NCI-H146 treated with DMSO at 0.1 percent for 48 hours (cell line): Measurements from ENCODE around the gene NPPB.

ENCODE experiments used
- DNase-seq: peaks from one replicate; lab custom pipeline; 2025; ENCODE audit not compliant: unreplicated experiment; lab: John Stamatoyannopoulos, UW

NPPB gene

DNA sequence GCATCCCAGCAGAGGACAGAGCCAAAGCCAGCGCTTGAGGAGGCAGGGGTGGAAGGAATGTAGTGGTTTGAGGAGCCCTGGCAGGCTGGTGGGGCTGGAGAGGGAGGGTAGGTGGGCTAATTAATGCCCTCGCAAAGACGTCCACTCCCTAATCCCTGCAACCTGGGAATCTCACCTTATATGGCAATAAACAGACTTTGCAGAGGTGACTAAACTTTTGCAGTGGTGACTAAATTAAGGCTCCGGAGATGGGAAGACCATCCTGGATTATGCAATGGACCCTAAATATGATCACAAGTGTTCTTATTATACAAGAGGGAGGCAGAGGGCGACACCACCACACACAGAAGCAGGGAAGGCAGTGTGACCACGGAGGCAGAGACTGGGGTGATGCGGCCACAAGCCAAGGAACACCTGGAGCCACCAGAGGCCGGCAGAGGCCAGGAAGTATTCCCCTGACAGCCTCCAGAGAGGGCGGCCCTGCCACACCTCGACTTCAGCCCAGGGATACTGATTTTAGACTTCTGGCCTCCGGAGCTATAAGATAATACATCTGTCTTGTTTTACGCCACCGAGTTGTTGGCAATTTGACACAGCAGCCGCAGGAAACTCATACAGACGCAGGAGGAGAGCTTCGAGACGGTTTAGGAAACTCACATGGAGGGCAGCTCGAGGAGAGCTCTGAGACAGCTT lies 23.1 kb upstream of the NPPB start:
- no peak for DNase-seq

DNA sequence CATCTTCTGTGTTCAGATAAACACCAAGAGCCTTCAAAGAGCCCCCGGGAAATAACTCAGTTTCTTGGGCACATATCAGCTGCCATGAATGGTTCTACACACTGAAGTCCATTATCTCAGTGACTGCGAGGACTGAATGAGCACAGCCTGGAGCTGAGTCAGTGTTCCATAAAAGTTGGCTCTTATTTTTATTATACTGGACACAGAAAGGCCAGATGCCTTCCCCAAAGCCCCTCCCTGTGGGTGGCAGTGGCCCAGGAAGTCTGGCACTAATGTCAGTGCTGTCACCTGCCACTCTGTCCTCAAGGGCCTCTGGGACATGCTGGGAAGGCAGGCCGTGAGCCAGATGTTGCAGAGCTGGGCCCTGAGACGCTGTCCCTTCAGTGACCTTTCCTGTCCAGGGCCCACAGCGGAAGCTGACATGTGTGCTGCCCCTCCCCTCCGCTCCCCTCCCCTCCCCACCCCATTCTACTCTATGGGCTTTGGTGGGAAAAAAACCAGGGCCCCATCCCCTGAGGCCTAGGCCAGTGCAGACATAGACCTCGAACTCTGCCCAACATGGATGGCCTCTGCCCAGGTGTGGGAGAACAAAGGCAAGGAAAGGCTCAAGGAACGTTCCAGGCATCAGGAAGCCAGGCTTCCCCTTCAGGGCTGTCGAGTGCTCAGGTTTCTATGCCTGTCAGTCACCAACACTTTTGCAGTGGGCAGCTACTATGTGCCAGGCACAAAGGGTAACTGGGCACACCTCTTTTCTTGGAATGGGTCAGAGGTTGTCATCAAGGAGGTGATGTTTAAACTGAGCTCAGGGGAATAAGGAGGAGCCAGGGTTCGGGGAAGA lies 22.4 kb upstream of the NPPB start:
- DNase-seq = no peak

DNA sequence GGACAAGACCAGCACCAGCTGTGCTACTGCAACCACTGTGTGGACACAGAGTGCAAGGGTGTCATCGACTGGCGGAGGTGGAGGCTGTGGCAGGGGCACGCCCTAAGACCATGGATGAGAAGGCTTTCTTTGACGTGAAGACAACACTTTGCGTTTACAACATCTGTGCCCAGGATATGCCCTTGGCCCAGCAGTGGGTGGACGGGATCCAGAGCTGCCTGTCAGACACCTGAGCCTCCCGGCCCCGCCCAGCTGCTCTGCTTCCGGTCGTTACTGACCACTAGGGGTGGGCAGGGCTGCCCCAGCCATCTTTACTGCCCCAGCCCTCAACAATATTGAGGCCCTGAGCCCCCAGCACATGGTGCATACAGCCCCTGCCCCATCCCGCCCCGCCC lies 21.4 kb upstream of the NPPB start:
- DNase-seq = no peak

DNA sequence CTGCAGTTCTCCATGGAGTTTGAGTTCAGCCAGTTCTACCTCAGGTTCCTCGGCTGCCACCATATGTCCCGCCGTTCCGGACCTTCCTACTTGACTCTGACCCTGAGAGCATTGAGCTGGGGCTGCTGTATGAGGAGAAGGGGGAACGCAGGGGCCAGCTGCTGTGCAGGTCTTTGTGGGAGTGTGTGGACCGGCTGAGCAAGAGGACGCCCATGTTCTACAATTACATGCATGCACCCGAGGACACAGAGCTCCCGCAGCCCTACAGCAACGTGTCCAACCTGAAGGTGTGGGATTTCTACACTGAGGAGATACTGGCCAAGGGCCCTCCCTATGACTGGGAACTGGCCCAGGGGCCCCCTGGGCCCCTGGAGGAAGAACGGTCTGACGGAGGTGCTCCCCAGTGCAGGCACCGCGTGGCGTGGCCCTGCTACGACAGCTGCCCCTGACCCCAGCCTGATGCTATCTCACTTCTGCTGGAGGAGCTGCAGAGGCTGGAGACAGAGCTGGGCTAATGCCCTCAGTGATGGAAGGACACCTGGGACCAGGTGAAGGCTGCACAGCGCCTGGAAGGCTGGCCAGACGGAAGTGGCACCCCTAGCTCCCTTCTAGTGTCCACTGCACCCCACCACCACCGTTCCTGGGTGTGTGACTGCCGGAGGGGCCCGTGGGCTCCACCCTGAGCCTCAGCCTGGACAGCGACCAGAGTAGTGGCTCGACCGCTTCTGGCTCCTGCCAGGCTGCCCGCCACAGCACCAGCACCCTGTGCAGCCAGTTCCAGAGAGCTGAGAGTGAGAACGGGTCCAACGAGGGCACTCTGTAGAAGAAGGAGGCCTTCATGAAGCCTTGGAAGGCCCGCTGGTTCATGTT lies 20.8 kb upstream of the NPPB start:
- DNase-seq = no peak

DNA sequence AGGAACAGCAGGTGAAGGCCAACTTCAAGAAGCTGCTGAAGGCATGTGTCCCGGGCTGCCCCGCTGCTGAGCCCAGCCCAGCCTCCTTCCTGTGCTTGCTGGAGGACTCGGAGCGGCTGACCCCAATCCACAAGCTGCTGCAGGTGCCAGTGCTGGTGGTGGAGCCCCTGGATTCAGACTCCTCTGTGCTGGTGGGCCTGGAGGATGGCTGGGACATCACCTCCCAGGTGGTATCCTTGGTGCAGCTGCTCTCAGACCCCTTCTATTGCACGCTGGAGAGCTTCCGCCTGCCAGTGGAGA lies 20.1 kb upstream of the NPPB start:
- no peak for DNase-seq

DNA sequence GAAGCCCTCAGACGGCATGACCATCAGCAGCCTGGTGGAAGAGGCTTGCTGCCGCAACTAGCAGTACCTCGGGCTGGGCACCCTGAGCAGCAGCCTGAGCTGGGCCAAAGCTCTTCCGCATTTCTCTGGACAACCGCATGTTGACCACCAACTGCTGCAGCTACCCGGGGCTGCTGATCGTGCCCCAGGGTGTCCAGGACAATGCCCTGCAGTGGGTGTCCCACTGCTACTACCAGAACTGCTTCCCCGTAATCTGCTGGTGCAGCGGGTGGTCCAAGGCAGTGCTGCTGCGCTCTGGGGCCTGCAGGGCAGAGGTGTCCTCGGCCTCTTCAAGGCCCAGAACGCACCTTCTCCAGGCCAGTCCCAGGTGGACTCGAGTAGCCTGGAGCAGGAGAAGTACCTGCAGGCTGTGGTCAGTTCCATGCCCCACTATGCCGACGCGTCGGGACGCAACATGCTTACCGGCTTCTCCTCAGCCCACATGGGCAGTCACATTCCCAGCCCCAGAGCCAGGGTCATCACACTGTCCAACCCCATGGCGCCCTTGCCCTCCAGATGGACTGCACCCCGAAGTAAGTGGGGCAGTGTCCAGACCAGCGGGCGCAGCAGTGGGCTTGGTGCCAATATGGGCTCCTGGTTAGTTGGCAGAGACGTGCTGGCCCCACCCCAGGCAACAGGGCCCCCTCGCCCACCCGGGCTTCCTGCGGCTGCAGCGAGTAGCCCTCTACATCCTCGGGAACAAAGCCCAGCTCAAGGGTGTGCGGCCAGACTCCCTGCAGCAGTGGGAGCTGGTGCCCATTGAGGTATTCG lies 19.5 kb upstream of the NPPB start:
- DNase-seq = no peak

DNA sequence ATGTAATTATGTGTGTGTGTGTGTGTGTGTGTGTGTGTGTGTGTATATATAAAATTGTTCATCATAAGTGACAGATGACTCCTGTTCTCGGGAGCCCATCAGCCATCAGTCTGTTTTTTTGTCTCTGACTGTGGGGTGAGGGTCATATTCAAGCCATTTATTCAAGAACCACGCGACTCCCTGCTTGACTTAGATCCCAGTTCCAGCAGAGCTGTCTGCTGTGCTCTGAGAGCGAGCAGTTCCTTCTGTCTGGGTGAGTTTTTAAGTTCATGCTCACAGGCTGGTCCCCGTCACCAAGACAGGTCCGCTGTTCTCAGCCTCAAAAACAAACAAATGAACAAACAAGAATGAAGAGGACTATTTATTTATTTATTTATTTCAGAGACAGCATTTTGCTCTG lies 18.3 kb upstream of the NPPB start:
- no peak for DNase-seq

DNA sequence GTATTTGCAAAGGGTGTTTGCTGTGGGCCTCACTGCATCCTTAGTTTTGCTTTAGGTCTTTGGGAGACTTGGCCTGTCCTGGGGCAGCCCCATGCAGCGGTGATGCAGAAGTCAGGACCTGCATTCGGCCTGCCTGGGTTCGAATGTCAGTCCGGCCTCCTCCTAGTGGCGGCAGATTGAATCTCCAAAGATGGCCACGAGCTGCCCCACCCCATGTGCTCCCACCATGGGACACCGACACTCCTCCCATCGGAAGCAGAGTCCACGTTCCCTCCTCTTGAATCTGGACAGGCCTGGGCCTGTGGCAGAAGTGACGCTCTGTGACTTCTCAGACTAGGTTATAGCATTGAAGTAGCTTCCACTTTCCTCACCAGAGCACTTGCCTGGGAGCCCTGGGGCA lies 16.3 kb upstream of the NPPB start:
- no peak for DNase-seq

DNA sequence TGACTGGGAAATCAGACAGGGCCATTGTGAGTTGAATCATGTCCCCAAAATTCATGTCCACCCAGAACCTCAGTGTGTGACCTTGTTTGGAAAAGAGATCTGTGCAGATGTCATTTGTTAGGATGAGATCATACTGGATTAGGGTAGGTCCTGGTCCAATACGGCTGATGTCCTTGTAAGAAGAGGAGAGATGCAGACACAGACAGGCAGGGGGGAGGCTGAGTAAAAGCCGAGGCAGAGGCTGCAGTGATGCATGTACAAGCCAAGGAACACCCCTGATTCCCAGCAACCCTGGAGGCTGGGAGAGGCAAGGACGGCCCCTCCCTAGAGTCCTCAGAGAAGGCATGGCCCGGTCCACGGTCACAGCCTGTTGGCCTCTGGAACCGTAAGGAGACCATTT lies 15.9 kb upstream of the NPPB start:
- DNase-seq = no peak

DNA sequence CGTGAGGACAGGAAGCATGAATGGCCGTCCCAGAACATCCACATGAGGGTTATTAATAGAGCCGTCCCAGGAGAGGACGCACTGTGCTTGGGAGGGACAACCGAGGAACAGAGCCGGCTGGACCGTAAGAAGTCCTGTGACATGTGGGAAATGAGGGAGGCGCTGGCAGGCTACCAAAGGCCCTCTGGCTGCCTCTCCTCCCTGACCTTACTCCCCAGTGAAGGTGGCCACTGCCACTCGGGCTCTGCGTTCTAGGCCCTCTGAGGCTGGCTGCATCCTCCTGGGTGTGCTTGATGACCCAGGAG lies 15.5 kb upstream of the NPPB start:
- no peak for DNase-seq

DNA sequence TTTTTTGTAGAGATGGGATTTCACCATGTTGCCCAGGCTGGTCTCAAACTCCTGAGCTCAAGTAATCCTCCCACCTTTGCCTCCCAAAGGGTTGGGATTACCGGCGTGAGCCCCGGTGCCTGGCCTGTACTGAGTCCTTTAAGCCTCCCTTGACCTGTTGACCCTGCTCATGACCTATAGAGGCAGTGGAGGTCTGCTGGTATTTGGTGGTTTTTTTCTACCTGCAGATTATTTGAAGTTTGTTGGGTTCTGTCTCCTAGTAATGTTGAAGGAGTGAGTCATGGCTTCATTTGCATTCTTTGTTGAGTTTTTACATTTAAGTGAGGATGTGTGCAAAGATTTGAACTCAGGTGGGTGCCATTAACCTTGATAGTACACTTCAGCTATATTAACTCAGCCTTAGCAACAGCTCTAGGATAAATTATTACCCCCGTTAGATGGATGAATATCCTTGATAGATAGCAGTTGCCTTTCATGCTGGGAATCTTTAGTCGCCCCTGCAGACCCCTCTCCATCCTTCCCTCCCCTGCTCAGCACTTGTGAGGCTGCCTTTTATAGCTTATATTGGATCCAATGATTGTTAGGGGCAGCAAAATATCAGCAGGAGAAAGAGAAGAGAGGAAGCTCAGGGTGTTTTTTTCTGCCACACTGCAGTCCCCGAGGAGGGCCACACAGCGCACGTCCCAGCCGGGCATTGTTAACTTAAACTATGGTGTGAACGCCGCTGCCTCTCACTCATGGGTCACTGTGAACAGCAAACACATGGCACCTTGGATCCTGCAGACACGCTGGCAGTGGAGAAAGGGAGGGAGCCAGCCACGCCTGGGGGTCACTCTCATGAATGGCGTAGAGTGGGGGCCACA lies 14.9 kb upstream of the NPPB start:
- no peak for DNase-seq

DNA sequence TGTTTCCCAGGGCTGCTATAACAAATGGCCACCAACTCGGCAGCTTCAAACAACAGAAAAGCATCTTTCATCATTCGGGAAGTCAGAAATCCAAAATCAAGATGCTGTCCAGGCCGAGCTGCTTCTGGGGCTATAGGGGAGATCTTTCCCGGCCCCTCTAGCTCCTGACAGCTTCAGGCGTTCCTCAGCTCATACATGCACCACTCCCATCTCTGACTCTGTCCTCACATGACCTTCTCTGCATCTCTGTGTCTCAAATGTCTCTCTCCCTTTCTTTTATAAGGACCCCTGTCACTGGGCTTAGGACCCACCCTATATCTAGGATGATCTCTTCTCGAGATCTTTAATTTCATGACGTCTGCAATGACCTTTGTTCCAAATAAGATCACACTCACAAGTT lies 13.8 kb upstream of the NPPB start:
- DNase-seq = no peak

DNA sequence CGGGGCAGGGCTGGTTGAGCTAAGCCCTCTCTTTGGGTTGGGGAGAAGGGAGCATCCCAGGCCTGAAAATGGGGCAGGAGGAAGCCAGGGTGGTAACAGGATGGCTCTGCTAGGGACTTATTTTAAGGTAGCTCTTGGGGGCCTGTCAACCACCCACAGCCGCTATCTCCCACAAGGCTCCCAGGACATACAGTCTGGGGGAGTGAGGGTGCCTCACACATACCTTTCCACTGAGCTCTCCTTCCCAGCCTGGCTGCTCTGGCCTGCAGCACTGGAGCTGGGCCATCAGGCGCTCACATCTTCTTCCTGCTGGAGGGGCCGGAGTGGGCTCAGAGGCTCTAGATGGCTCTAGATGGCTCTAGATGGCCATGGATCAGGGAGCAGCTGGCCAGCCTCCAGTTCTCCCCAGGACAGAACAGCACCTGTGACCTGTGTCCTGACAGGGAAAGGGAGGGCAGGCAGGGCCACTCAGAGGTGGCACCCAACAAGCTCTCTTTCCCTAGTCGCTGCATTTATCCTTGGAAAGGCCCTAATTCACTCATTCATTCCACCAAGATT lies 11.0 kb upstream of the NPPB start:
- DNase-seq = no peak

DNA sequence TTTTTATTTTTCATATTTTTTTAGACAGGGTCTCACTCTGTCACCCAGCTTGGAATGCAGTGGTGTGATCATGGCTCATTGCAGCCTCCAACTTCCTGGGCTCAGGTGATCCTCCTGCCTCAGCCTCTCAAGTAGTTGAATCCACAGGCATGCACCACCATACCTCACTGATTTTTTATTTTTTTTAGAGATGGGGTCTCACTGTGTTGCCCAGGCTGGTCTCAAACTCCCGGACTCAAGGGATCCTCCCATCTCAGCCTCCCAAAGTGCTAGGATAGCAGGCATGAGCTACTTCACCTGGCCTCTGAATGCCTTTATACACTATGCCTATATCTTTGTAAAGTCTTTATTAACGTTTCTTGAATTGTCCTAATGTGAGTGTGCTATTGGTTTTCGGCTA lies 10.4 kb upstream of the NPPB start:
- no peak for DNase-seq

DNA sequence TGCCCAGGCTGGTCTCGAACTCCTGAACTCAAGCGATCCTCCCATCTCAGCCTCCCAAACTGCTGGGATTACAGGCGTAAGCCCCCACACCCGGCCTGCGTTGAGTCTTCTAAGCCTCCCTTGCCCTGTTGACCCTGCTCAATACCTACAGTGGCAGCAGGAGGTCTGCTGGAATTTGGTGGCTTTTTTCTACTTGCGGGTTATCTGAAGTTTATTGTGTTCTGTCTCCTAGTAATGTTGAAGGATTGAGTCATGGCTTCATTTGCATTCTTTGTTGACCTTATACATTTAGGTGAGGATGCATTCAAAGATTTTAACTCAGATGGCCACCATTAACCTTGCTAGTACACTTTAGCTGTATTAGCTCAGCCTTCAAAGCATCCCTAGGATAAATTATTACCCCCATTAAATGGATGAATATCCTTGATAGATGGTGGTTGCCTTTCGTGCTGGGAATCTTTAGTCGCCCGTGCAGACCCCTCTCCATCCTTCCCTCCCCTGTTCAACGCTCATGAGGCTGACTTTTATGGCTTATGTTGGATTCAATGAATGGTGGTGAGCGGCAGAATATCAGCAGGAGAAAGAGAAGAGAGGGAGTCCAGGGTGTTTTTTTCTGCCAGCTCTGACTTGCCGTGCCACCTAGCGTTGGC lies 9.7 kb upstream of the NPPB start:
- DNase-seq = no peak

DNA sequence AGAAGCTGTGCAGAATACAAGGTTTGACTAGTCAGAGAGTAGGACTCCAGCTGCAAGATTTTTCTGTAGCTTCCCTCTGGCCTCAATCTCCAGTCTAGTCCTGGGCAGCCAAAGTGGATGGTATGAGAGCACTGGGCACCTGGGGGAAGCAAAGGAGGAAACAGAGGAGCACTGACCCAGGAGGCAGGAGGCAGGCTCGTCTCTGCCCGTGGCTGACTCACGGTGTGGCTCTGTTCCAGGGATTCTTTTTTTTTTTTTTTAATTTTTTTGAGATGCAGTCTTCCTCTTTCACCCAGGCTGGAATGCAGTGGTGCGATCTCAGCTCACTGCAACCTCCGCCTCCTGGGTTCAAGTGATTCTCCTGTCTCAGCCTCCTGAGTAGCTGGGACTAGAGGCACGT lies 4.1 kb upstream of the NPPB start:
- no peak for DNase-seq

DNA sequence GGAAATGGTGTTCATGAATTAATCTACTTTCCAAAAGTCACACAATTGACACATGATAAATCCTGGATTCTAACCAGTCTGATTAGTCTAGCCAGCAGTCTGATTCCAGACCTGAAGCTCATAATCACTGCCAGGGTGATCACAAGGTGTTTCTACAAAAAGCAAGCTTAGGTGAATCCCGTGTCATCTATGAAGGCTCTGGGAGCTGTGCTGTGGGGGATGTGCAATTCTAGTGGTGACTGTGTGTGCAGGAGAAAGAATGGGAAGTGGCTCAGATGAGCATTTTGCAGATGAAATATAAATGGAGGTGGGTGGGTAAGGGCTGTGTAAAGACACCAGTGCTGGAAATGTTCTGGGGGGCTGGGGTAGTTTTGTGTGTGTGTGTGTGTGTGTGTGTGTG lies 1.8 kb upstream of the NPPB start:
- no peak for DNase-seq

DNA sequence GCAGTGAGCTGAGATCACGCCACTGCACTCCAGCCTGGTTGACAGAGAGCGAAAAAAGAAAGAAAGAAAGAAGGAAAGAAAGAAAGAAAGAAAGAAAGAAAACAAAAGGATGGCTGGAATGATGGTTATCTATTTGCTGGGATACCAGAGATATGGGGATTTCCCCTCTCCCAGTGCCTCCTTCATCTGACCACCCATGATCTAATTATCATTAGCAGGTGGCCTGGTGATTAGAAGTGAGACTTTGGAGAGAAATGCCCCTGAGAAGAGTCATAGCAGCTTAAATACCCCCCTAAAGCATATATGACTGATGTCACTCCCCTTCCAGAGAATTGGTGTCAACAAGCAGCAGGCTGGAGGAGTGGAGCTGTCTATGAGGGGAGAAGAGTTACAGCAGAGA lies 1.3 kb upstream of the NPPB start:
- DNase-seq = no peak

DNA sequence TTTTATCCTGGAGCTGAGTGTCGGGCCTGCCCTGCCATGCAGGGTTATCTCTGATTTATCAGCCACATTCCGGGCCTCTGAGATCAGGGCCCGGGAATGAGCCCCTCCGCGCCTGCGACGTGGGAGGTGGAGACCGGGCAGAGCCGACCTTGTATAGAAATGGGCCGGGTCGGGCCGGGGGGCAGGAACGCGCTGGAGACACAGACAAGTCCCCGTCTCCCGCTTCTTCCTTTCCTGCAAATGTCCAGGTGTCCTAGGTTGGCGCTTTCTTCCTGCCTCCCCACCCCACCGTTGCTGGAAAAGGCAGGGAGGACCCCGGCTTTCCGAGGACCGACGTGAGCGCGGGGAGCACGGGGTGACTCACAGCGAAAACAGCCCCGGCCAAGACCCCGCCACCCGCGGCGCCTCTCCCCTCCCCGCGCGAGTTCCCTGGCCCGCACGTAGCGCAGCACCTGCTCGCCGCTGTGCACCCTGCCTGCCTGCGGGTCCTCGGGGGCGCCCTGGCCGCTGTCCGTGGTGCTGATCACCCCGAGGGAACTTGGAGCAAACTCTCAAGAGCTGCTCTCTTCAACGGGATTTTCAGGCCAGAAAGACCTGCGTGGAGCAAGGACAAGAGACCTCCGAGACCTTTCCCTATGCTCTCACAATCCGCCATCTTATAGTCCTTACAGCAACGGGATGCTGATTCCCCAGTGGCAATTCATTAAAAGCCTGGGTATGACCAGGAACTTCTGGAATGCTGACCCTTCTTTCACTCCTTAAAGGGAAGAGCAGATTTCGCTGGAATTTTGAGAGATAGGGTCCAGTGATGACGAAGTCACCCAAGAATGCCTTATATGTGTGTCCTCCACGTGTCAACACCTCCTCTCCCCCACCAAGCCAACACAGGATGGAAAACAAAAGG lies 475 bp upstream of the NPPB start:
- DNase-seq = peak; percentile 25
